ENCODE measurements around the gene KCNMB2. TPM values are rescaled to one million over a fixed set of nuclear protein-coding genes. Genes with fewer than 3 reads are reported as not detected.
A peak's percentile ranks its signal among the peaks of the same experiment; 100 is the strongest.

KCNMB2 gene
- total RNA-seq, 1 donor from 2014 or later: 2.6 TPM

DNA sequence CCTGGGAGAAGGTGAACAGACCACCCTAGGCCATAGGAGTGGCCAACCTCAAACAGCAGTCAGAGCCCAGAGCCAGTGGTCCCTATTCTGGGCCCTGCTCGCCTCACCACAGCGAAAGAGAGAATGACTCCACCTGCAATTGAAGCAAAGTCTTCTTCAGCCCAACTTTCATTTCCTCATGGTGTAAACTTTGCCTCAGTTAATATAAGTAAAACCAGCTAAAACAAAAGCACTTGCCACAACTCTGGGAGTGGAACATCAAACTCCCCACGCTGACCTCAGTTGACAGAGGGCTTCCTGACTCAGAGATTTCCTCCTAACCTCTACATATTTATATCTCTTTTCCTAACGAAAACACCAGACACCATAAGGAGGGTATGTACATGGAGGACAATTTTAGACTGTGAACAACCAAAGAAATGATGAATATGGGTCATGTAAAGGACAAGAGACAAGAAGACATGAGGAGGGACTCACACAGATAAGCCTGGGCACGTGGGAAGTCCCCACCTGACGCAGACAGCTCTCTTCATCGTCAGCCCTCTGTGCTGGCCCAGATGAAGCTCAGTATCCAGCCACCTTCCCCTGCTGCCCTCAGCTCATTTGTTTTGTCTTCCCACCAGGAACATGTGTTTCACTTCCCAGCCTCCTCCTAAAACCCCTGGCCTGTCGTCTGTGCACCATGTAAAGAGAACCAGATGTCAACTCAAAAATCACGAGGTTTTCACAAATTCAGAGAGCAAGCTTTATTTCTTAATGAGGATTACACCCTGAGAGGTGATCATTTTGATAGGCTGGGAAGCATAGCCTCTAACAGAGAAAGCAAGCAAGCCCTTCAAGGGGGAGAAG lies 140.9 kb downstream of the KCNMB2 start:
- intact Hi-C loops (cut with DNase I): no loop called here
- ATAC-seq (ENCODE audit: poor library complexity) (no peak), DNase-seq (no peak)

DNA sequence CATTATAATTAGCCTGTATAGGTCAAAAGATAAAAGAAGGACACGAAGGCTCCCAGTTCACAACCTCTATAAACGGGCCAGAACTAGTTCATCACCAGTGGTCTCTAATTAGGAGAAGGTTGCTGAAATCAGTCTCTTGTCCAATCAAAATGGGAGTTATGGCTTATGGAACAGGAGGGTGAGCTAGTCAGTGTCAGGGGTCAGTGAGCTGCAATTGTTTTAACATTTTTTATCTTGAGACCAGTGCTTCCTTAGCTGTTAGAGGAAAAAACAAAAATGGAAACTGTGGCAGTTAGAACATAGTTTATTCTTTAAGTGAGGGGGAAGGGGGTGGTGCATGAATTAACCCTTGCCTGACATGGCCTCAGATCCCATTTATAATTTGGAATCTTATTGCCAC lies 141.7 kb downstream of the KCNMB2 start:
- no peak for DNase-seq
- intact Hi-C loops (cut with DNase I): no loop called here
- no peak for ATAC-seq (ENCODE audit: poor library complexity)

DNA sequence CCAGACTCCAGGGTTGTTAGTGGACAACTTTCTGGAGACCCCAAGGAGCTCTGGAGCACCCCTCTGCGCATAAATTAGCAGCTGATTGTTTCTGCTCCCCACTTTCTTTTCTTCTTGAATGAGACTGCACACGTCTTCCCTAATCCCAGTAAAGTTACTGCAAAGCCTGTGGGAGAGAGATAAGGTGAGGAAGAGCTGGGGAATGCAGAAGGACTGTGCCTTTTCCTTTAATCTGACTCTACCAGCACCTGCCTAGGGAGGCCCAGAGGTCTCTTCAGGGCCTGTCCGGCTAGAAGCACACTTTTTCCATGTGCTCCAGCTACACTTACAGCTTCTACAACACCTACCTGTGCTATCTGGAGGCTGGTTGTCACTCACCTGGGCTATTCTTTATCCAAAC lies 143.8 kb downstream of the KCNMB2 start:
- ATAC-seq (ENCODE audit: poor library complexity): no peak
- DNase-seq: no peak
- intact Hi-C loops (cut with DNase I): no loop called here

DNA sequence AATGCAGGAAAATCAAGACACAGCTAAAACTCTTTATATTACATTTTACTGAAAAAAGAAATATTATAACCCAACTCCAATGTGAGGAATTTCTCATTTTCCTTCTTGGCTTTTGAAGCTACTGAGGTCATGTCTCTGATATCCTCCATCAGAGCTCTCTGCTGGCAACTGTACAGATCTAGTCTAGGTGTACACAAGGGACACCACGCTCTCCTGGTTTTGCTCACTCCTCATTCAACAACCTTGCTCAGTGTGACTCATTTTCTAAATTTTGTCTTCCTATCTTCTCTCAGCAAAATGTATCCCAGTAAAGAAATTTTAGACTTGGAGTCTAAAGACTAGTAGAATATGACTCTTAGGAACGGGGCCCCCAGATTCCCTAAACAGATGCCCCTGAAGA lies 144.3 kb downstream of the KCNMB2 start:
- peak; percentile 54 for ATAC-seq (ENCODE audit: poor library complexity)
- intact Hi-C loops (cut with DNase I): no loop called here

DNA sequence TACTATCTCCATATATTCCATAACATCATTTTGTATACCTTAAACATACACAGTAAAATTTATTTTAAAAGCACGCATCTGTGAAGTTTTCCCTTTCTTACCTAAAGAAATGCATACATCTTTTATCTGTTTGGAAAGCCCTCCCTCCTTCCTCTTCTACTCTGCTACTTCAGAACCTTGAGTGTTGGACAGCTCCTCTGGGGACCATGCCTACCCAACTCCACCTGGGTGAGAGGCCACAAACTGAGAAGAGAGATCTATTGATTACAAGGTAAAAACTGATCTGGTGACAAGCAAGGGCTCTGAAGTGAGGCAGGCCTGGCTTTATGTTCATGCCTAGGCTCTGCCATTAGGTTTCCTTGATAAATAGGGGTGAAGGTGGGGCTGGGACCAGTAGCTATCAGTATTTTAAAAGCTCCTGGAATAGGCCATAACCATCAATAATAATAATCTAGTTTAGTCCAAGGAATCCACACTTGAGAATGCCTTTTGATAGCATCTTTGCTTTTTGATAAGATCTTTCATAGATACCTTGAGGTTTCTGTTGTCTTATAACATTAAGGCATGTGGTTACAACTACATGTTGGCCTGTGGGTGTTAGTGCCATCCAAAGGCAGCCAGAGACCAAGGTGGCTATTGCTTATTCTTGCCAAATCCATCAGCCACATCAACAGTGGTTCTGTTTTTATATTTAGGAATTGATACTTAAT lies 148.8 kb downstream of the KCNMB2 start:
- no peak for ATAC-seq (ENCODE audit: poor library complexity)
- DNase-seq: no peak
- intact Hi-C loops (cut with DNase I): no loop called here

More for the DNA sequence above, 144.3 kb downstream of the KCNMB2 start:
- DNase-seq: no peak

DNA sequence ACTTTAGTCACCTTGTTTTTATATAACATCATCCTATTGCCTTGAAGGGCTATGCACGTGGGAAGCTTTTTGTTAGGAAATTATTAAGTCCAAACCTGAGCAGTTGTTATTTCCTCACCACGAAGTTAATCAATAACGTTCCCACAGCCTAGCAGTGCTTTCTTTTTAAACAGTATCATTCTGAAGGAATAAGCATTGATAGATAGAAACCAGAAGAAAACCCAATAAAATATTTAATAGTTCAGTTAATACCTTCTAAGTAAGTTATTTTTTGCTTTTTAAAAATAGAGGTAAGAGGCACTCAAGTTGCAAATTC lies 149.3 kb downstream of the KCNMB2 start:
- intact Hi-C loops (cut with DNase I): no loop called here
- no peak for DNase-seq
- ATAC-seq (ENCODE audit: poor library complexity): no peak

DNA sequence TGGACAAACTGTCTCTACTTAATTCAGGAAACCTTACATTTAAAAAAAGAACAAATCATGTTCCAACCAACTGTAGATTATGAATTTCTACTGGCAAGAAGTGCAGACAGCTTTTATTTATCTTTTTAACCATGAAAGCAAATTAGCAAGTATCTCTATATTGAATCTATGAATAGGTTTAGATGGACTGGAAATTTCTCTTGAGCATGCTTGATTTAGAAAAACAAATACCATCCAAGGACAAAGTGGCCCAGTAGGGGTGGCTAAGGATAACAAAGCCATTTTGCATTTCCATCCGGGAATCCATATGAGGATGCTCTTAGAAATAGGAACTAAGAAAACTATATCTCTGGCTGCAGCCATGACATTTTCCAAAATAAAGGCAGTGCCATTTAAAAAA lies 150.6 kb downstream of the KCNMB2 start:
- intact Hi-C loops (cut with DNase I): no loop called here
- DNase-seq: no peak
- no peak for ATAC-seq (ENCODE audit: poor library complexity)

DNA sequence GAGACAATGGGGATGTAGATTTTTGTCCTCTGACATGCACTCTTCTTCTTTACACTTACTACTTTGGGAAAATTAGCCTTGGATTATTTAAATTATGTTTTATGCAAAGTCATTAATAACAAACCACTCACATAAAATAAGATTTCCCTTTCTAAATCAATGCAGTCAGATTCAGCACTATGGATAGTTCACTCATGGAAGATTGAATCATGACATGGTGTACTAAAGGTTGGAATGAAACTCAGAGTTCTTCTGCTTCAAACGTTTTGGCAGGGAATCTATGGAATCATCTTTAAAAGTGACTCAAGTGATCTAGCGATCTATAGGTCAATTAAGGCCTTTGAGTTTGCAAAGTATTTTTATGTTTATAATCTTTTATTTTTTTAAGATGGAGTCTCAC lies 154.3 kb downstream of the KCNMB2 start:
- DNase-seq (no peak), ATAC-seq (ENCODE audit: poor library complexity) (no peak)
- intact Hi-C loops (cut with DNase I): no loop called here

DNA sequence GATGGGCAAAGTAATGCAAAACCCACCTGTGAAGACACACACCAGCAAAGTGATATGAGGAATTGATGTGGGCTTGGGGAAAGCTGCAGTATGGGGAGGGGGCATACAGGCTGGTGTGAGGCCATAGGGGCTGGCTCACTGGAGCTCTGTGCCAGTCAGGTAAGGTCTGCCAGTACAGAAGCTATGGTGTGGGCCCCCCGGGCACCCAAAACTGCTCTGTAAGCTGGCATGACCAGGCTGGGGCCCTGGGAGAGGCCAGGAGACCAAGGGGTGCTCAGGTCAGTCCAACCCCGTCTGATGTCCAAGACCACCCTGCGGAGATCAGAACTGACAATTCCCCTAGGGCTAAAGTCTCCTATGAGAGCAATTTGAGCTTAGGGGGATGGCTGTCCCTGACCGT lies 163.1 kb downstream of the KCNMB2 start:
- DNase-seq (no peak), ATAC-seq (ENCODE audit: poor library complexity) (peak; percentile 22)
- intact Hi-C loops (cut with DNase I): no loop called here

DNA sequence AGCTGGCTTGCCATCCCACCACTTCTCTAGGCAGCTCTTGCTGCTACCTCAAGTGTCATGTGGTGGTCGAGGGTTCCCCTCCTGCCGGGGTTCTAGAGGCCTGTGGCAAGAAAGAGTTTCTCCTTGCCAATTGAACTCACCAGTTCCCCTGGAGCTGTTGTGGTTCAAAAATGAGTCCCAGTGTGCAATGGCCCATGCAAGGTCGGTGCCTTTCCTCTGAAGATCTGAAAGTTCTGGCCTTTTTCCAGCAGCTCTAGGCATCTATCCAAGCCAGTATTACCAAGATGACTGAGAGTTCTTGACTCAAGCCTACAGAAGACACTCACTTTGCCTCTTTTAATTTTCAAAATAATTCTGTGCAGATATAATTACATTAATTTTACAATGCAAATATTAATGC lies 163.6 kb downstream of the KCNMB2 start:
- intact Hi-C loops (cut with DNase I): no loop called here
- ATAC-seq (ENCODE audit: poor library complexity) (peak; percentile 70), DNase-seq (no peak)

DNA sequence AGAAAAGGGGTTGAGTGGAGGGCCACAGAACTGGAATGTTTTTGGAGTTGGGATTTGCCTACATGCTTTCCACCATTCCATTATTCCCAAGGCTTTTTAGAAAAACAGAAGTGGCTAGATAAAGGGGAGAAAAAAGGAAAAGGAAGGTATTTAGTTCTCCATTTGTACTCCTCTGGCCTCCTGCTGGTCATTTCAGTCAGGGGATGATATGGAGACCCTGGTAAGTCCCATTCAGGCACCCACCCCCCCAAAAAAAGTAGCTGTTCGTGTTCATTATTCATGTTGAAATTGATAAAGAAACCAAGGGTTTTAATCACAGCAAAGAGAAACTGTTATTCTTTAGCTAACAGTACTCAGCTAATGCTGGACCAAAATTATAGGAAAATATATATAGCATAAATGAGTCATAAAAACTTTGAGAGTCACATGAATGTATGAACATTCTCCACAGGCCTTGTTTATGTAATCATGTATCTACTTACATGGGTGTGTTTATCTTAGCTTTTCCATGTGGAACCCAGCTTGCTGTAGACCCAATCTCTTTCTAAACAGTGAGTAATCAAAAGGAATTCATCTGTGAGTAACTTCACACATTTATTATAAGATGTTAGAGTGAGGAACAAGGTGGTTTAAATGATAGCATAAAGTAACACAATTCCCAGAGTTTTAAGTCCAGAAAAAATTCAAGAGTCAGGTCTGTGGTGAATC lies 167.2 kb downstream of the KCNMB2 start:
- ATAC-seq (ENCODE audit: poor library complexity) (no peak), DNase-seq (no peak)
- intact Hi-C loops (cut with DNase I): no loop called here

DNA sequence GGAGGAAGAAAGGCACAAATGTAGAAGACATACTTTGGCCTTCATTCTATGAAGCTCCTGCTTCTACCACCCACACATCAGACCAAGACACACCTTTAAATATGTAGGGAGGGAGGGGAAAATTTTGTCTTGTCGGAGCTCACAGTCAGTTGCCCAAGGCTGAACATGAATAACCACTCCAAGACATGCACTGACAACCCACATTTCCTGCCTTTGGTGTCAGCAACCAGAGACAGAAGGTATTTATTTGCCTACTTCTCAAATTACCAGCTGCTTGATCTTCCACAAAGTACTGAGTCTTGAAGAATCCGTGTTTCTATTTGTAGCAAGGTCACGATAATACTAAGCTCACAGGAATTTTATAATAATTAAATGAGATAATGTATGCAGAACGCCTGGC lies 169.7 kb downstream of the KCNMB2 start:
- DNase-seq (no peak), ATAC-seq (ENCODE audit: poor library complexity) (no peak)
- intact Hi-C loops (cut with DNase I): no loop called here

DNA sequence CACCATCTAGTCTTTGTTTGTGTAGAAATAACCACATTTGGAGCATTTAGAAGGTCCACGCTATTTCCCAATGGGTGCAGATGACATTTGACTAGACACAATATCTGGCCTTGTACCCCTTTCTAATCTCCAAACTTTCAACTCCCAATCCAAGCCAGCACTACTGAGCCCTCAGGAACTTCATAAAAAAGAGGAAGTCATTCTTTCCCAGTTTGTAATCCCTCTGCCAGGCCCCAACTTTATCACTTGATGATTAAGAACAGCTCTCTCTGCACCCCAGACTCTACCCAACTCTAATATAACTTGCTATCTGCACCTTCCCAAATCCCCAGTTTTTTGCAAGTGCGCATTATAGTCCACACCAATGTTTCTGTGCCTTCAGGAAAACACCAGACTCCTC lies 170.2 kb downstream of the KCNMB2 start:
- DNase-seq (no peak), ATAC-seq (ENCODE audit: poor library complexity) (no peak)
- intact Hi-C loops (cut with DNase I): no loop called here

DNA sequence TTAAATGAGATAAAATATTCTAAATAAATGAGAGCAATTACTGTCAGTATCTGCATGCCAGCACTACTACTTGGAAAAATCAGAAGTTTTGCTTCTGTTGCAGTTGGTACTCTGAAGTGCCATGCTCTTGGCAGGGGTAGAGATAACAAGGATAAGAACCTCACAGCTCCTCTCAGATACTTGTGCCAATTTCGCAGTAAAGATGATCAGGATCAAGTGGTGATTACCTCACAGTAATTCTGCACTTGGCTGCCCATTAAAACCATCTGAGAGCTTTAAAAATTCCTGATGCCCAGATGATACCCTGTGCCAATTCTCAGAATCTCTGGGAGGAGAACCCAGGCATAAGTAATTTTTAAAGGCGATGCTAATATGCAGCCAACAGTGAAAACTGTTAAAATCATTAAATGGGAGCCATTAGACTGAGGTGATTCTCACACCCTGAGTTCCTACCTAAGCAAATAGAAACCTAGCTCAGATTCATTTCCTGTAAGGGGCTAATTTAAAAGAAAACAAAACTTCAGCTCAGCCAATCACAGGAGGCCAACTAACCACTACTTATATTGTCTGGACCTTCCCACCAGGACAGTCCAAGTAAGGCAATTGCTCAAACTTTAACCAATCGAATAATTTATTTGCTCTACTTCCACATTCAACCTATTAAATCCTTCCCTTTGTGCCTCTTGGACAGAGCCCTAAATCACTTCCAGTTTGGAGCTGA lies 171.2 kb downstream of the KCNMB2 start:
- ATAC-seq (ENCODE audit: poor library complexity): no peak
- intact Hi-C loops (cut with DNase I): no loop called here
- DNase-seq: no peak

DNA sequence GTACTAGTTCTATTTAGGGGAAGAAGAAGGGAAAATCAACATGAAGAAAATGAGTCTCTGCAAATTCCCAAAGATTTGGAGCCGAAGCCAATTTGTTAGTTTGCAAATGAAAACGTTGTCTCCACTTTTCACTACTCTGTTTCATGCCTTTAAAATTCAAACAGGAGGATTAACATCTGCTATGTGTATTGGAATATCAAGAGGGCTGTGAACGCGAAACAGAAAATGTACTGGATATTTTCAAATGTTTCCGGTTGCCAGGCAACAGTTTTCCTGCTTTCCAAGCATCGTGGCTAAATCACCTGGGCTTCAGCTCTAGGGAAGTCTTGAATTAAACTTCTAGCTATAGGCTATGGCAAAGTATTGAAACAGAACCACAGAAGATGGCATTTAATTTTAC lies 172.8 kb downstream of the KCNMB2 start:
- no peak for ATAC-seq (ENCODE audit: poor library complexity)
- no peak for DNase-seq
- intact Hi-C loops (cut with DNase I): no loop called here

DNA sequence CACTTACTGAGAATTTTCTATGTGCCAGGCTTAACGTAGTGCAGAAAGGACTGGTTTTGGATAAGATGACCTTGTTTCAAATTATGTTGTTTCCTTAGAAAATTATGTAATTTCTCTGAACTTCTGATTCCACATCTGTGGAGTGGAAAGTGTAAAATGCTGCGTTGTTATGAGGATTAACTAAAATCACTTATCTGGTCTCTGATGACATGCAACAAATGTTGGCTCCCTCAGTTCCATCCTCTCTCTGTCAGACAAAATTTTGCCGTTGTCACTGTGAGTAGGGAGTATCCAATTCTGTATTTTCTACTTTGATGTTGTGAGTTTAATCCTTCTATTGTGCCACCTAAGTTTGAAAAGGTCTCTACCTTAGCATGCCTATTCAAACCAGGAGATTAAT lies 175.5 kb downstream of the KCNMB2 start:
- intact Hi-C loops (cut with DNase I): no loop called here

DNA sequence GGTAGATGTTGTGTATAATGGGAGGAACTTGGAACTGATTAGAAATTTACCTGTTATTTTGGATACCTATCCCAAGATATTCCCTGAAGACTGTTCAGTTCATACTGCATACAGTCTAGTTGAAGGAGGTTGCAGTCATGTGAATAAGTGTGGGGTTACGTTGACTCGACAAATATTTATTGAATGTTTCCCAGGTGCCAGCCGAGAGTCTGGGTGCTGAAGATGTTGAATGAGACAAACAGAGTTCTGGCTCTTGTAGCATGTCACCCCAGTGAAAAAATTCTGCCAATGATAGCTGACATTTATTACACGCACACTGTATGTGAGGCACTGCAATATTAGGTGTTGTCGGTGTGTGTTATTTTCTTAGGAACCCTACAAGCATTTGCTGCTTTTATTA lies 176.0 kb downstream of the KCNMB2 start:
- DNase-seq (no peak), ATAC-seq (ENCODE audit: poor library complexity) (peak; percentile 34)
- intact Hi-C loops (cut with DNase I): no loop called here

More for the DNA sequence above, 175.5 kb downstream of the KCNMB2 start:
- ATAC-seq (ENCODE audit: poor library complexity) (peak; percentile 38), DNase-seq (no peak)

DNA sequence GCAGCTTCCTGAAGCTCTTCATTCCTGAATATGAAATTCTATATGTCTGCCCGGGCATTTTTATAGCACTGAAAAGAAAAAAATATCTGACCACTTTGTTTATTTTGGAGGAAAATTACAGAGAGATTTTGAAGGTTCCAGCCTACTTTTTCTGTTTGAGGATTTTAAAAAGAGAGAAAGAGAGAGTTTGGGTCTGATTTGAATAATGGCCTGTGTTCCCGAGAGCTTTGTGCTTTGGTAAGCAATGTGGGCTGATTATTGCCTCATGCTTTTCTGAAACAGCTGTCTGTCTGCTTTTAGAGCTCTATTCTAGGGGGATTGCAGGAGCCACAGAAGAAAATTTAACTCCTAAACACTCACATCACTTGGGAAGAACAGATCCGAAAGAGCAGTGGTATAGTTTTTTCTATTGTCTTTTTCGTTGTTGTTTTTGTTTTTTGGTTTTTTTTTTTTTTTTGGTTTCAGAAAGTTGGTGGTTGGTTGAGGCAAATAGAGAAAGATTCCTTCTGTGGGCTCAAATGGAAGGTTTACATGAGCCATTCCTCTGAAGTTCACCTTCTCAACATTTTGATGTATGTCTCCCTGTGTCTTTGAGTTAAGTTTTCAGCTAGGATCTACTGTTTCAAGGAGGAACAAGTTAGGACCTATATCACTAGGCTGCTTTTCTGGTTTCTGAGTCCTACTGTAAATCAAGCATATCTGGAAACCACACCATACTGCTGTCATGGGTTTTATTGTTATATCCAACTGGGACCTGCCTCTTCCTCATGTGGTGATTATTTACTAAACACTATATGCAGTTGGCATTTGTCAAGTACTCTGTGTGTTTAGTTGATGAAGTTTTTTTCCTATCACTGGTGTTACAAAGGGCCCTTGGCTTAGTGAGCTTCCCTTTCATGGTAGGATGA lies 178.9 kb downstream of the KCNMB2 start:
- peak; percentile 44 for ATAC-seq (ENCODE audit: poor library complexity)
- no peak for DNase-seq
- intact Hi-C loops (cut with DNase I): no loop called here

All from Right ventricle myocardium superior (tissue), 1 donor.